Measurements from ENCODE around the gene FOXM1. TPM values are rescaled to one million over a fixed set of nuclear protein-coding genes. Genes with fewer than 3 reads are reported as not detected.

Gene FOXM1
- total and polyA plus RNA-seq, 2 of the 13 experiments (the other 11 are each of a cell fraction or from before 2014, with no cell fraction given) = 17.1 to 25.9 TPM

DNA sequence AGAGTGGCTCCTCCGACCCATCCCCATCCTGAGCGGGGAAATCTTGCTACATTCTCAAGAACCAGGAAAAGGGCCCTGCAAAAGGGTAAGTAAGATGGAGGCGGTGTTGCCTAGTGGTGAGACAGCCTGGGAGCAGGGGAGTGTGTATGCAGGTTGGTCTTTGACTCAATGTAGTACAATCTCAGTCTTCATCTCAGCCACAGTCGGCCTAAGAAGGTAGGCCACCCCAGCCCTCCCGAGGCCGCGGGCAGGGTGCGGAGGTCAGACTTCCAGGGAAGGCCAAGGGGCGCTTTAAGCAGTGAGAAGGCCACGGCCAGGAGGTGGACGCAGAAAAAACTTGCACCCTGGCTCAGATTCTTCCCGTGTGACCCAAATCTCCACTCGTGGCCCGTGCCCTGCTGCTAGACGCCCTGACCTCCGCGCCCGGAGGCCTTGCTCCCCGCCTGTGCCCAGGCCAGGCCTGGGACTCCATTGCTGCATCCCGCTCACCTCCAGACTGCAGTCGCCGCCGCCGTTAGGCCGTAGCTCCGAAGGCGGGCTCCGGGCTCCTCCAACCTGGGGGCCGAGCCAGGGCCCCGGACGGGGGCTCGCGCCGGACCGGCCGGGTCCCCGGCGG is 435 bp downstream of the FOXM1 start:
- no peaks in the 10 kb centered on the region; a peak in 1 of 5 replicates for H3K27me3 ChIP-seq (ENCODE audit: control insufficient read depth in 1 of 2, insufficient read depth in 2 of 2, low read length in 2 of 2)
- DNase-seq (ENCODE audit: low spot score) (no peak), ATAC-seq (peak; percentile 80), FAIRE-seq (no peak)
- ChIA-PET POLR2A (interaction anchor here (0.7 to 1.6 kb wide), 4 partner anchors 10 to 36 kb away, joined by 3 to 6 read pairs (median 4); no protein-coding TSS in a partner anchor), CTCF (ENCODE audit: low intra/inter-chr PET ratio, low total read pairs) (no interaction called here)
- H3K9me3 ChIP-seq (ENCODE audit: low read length) = no peaks in the 10 kb centered on the region
- in situ Hi-C loops (cut with HindIII; ENCODE audit: extremely low pct_ligation_motif_present, low pct_unique_long_range_greater_than_20kb) (no loop called here), intact Hi-C loops (cut with micrococcal nuclease; ENCODE audit: unreplicated experiment) (no loop called here)
- H3K4me3 ChIP-seq (replicated peaks in 1 of 3; ENCODE audit: insufficient read depth in 1 of 3, low read depth in 2 of 3, low read length in 3 of 3) = peak overlapping the region; percentile 74 to 85 (median 77)
- peaks cover 56% of the 10 kb centered on the region for H3K79me2 ChIP-seq (ENCODE audit: insufficient read depth, low read length)
- peaks cover 38% of the 10 kb centered on the region for H3K4me1 ChIP-seq (ENCODE audit: insufficient read depth, low read length)
- peak overlapping the region; percentile 84 for H3K27ac ChIP-seq (ENCODE audit: extremely low read length, insufficient read depth, low read length)
- peaks cover 6 to 16% of the 10 kb centered on the region in 2 experiments for H3K36me3 ChIP-seq (replicated peaks in 1 of 2; ENCODE audit: control insufficient read depth in 1 of 2, insufficient read depth in 2 of 2, low read length in 2 of 2)
- H3K4me2 ChIP-seq (ENCODE audit: low read depth, low read length) = peak overlapping the region; percentile 81
- peak overlapping the region; percentile 85 for H3K9ac ChIP-seq (ENCODE audit: insufficient read depth, low read depth, low read length)
- no peaks in the 10 kb centered on the region for H4K20me1 ChIP-seq (ENCODE audit: insufficient read depth, low read length)
- TSS peak; percentile 51 for BruUV-seq (replicated peaks)
- WGBS (ENCODE audit: low lambda C conversion rate) = under 1% methylated on average over 14 of the region's 38 CpGs
- H2AFZ ChIP-seq (ENCODE audit: low read length) = no peak overlapping the region
- TF ChIP-seq ZNF12 (CRISPR knock-in tag; IDR thresholded peaks at IDR 0.05) (no peak), SNAPC2 (CRISPR knock-in tag; IDR thresholded peaks at IDR 0.05) (0 out of 2 replicates have a peak, but pooled peaks have one; percentile 50), SRSF4 (IDR thresholded peaks at IDR 0.05; ENCODE audit: low read depth, low read length, poor library complexity, severe bottlenecking) (no peak), SPEN (CRISPR knock-in tag; IDR thresholded peaks at IDR 0.05; ENCODE audit: low read depth) (peak; percentile 39; the same call in 1 of the 2 replicates), ZBTB42 (CRISPR knock-in tag; IDR thresholded peaks at IDR 0.05) (0 out of 2 replicates have a peak, but pooled peaks have one; percentile 35), DMAP1 (CRISPR knock-in tag; IDR thresholded peaks at IDR 0.05) (peak; percentile 36; the same call in 1 of the 2 replicates), MYC (CRISPR knock-in tag; IDR thresholded peaks at IDR 0.05; ENCODE audit: borderline replicate concordance) (0 out of 2 replicates have a peak, but pooled peaks have one; percentile 7), NR2F1 (CRISPR knock-in tag; IDR thresholded peaks at IDR 0.05) (no peak), MTF1 (CRISPR knock-in tag; IDR thresholded peaks at IDR 0.05) (no peak), ASH2L (IDR thresholded peaks at IDR 0.05; ENCODE audit: insufficient read length, low read depth, low read length) (peak; percentile 4), BORCS8-MEF2B (CRISPR knock-in tag; IDR thresholded peaks at IDR 0.05) (peak; percentile 11; the same call in 1 of the 2 replicates)
- TF ChIP-seq, protein P1, sequence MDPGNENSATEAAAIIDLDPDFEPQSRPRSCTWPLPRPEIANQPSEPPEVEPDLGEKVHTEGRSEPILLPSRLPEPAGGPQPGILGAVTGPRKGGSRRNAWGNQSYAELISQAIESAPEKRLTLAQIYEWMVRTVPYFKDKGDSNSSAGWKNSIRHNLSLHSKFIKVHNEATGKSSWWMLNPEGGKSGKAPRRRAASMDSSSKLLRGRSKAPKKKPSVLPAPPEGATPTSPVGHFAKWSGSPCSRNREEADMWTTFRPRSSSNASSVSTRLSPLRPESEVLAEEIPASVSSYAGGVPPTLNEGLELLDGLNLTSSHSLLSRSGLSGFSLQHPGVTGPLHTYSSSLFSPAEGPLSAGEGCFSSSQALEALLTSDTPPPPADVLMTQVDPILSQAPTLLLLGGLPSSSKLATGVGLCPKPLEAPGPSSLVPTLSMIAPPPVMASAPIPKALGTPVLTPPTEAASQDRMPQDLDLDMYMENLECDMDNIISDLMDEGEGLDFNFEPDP (CRISPR knock-in tag; conservative IDR thresholded peaks at IDR 0.05) = 0 out of 2 replicates have a peak, but pooled peaks have one; percentile 22
- TF ChIP-seq, protein P2, sequence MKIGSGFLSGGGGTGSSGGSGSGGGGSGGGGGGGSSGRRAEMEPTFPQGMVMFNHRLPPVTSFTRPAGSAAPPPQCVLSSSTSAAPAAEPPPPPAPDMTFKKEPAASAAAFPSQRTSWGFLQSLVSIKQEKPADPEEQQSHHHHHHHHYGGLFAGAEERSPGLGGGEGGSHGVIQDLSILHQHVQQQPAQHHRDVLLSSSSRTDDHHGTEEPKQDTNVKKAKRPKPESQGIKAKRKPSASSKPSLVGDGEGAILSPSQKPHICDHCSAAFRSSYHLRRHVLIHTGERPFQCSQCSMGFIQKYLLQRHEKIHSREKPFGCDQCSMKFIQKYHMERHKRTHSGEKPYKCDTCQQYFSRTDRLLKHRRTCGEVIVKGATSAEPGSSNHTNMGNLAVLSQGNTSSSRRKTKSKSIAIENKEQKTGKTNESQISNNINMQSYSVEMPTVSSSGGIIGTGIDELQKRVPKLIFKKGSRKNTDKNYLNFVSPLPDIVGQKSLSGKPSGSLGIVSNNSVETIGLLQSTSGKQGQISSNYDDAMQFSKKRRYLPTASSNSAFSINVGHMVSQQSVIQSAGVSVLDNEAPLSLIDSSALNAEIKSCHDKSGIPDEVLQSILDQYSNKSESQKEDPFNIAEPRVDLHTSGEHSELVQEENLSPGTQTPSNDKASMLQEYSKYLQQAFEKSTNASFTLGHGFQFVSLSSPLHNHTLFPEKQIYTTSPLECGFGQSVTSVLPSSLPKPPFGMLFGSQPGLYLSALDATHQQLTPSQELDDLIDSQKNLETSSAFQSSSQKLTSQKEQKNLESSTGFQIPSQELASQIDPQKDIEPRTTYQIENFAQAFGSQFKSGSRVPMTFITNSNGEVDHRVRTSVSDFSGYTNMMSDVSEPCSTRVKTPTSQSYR (CRISPR knock-in tag; IDR thresholded peaks at IDR 0.05; ENCODE audit: borderline replicate concordance) = no peak
- TF ChIP-seq, protein P3, sequence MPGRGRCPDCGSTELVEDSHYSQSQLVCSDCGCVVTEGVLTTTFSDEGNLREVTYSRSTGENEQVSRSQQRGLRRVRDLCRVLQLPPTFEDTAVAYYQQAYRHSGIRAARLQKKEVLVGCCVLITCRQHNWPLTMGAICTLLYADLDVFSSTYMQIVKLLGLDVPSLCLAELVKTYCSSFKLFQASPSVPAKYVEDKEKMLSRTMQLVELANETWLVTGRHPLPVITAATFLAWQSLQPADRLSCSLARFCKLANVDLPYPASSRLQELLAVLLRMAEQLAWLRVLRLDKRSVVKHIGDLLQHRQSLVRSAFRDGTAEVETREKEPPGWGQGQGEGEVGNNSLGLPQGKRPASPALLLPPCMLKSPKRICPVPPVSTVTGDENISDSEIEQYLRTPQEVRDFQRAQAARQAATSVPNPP (CRISPR knock-in tag; IDR thresholded peaks at IDR 0.05) = no peak
- TF ChIP-seq, protein P4, sequence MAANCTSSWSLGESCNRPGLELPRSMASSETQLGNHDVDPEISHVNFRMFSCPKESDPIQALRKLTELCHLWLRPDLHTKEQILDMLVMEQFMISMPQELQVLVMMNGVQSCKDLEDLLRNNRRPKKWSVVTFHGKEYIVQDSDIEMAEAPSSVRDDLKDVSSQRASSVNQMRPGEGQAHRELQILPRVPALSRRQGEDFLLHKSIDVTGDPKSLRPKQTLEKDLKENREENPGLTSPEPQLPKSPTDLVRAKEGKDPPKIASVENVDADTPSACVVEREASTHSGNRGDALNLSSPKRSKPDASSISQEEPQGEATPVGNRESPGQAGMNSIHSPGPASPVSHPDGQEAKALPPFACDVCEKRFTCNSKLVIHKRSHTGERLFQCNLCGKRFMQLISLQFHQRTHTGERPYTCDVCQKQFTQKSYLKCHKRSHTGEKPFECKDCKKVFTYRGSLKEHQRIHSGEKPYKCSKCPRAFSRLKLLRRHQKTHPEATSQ (CRISPR knock-in tag; IDR thresholded peaks at IDR 0.05; ENCODE audit: borderline replicate concordance) = no peak
- TF ChIP-seq, protein P5, sequence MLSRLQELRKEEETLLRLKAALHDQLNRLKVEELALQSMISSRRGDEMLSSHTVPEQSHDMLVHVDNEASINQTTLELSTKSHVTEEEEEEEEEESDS (CRISPR knock-in tag; IDR thresholded peaks at IDR 0.05; ENCODE audit: borderline replicate concordance) = no peak
